GM12801 (cell line): ENCODE data around the gene TMEM247.

Experiments
- CTCF ChIP-seq: IDR thresholded peaks from one replicate; pipeline ENCODE4 v1.5.1; 2011; ENCODE audit warnings: control low read depth; ENCODE audit not compliant: insufficient read length; ENCODE audit errors: extremely low read depth

Gene TMEM247

DNA sequence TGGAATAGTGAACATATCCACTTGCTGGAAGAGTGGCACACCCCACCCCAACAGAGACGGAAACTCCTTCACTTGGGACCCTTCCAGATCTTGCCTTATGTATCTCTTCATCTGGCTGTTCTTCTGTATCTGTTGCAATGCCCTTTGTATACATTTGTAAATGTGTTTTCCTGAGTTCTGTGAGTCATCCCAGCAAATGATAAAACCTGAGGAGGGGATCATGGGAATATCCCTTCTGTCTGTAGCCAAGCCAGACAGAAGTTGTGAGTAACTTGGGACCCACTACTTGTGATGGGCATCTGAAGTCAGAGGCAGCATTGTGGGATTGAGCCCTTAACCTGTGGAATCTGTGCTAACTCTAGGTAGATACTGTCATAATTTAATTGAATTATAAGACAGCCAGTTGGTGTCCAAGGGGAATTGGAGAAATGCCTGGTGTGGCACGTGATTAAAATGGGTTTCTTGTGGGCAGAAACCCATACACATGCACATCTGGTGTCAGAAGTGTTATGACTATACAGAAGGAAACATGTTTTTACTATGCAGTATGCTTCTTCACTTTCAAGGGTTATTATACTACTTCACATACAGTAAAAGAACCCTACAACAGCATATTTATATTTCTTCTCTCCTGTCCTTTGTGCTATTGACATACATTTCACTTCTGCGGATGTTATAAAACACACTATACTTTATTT lies 32.3 kb upstream of the TMEM247 start:
- no peak for TF ChIP-seq CTCF

GRCh38 chr2:46447649-46448048 lies 31.7 kb upstream of the TMEM247 start:
- no peak for TF ChIP-seq CTCF

GRCh38 chr2:46448111-46448510 lies 31.3 kb upstream of the TMEM247 start:
- TF ChIP-seq CTCF: no peak

DNA sequence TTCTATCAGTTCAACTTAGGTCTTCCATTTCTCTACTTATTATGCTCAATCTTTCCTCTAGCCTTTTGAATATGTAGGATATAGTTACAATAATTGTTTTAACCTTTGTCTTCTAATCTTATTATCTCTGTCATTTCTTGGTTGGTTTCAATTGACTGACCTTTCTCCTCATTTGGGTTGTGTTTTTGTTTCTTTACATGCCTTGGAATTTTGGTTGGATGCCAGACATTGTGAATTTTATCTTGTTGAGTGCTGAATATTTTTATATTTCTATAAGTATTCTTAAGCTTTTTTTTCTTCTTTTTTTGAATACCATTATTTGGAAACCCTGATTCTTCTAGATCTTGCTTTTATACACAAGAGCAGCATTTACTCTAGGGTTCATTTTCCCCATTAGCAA lies 30.7 kb upstream of the TMEM247 start:
- TF ChIP-seq CTCF: no peak

GRCh38 chr2:46449700-46450099 lies 29.7 kb upstream of the TMEM247 start:
- no peak for TF ChIP-seq CTCF

DNA sequence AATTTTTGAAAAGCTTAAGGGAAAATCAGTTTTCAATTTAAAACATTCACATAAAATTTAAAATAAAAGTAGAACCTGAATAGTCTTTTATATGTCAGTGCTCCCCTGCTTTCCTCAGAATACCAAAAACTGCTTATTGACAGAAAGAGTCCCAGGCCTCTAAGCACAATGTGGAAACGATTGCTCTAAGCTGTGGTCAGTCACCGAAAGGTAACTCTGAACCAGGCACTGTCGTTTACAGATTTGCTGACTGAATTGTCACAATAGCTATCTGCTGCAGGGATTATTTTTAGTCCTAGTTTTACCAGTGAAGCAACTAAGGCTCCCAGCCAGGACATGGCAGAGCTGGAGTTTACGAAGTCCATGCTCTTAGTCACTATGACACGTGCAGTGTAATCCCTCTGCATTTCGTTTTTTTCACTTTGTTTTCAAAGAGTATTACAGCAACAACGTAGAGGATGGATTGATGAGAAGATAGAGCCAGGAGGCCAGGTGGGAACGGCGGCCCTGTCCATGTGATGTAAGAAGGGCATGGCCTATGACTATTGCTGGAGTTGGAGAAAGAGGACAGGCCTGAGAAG lies 28.1 kb upstream of the TMEM247 start:
- TF ChIP-seq CTCF: no peak

DNA sequence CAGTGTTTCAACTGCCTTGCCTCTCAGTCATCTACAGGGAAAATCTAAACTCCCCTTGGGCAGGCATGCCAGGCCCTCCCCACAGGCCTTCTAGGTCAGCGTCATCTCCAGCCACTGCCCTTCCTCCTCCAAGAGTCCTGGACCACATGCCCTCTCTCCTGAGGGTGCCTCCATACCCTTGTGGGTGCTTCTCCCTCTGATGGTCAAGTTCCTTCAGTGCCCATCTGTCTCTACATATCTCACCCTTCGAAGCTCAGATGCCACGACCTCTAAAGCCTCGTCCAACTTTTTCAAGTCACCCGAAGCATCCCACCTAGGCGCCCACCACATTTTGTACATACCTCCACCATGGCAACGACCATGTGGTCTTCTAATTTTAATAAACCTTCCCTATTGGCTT lies 22.6 kb upstream of the TMEM247 start:
- TF ChIP-seq CTCF: no peak
